IMR-90 (cell line): Measurements from ENCODE around the gene APLF. TPM values are rescaled to one million over a fixed set of nuclear protein-coding genes. Genes with fewer than 3 reads are reported as not detected.

ENCODE experiments used
- ATAC-seq: fragments of 200-7000 bp; cut with Tn5 transposase; 2 replicates; pipeline ENCODE4 v1.9.1; 2020; ENCODE audit warnings: low read depth, mild to moderate bottlenecking, moderate library complexity
- BruUV-seq: library from RNA; stranded (reverse); fragments of 400-500 nt; replicated peaks from 2 replicates; lab custom pipeline; 2021; lab: Mats Ljungman, UMichigan
- CTCF ChIA-PET: fragments of 300-600 bp; formaldehyde crosslinking; extraction: SDS; loops from one replicate; lab custom pipeline; 2021; ENCODE audit warnings: antibody characterized with exemption; lab: Yijun Ruan, JAX
- POLR2A ChIA-PET: fragments of 300-600 bp; sonication (Branson Sonifier 250); formaldehyde crosslinking; loops from one replicate; lab custom pipeline; 2022; ENCODE audit warnings: antibody characterized with exemption; ENCODE audit not compliant: unreplicated experiment; lab: Charles Lee
- DNase-seq: peaks from one replicate; pipeline ENCODE4 v3.0.0; 2013
- H2AFZ ChIP-seq: replicated peaks from 2 replicates; pipeline ENCODE3; 2013; ENCODE audit warnings: low read length, mild to moderate bottlenecking; ENCODE audit not compliant: poor library complexity
- H2AK5ac ChIP-seq: 2 replicates; pipeline ENCODE4 v1.6.1; 2013; ENCODE audit warnings: low read depth, low read length, inconsistent platforms
- H2AK9ac ChIP-seq: replicated peaks from 2 replicates; pipeline ENCODE3; 2013; ENCODE audit warnings: mild to moderate bottlenecking, low read depth, low read length, moderate library complexity; ENCODE audit not compliant: poor library complexity
- H2BK120ac ChIP-seq: 2 replicates; pipeline ENCODE4 v1.6.1; 2013; ENCODE audit warnings: low read depth, low read length, inconsistent platforms
- H2BK15ac ChIP-seq: 3 replicates; pipeline ENCODE4 v1.6.1; 2013; ENCODE audit warnings: low read depth, low read length, inconsistent platforms
- H2BK20ac ChIP-seq: 2 replicates; pipeline ENCODE4 v1.6.1; 2013; ENCODE audit warnings: low read depth, mild to moderate bottlenecking, inconsistent platforms, low read length, moderate library complexity
- H2BK5ac ChIP-seq: 2 replicates; pipeline ENCODE4 v1.6.1; 2013; ENCODE audit warnings: mild to moderate bottlenecking, low read depth, low read length, inconsistent platforms; ENCODE audit not compliant: poor library complexity, severe bottlenecking
- H3K14ac ChIP-seq: replicated peaks from 2 replicates; pipeline ENCODE4 v1.6.1; 2013; ENCODE audit warnings: low read depth, low read length, inconsistent platforms
- H3K18ac ChIP-seq: 2 replicates; pipeline ENCODE4 v1.6.1; 2013; ENCODE audit warnings: low read depth, low read length, control low read depth
- H3K23ac ChIP-seq: 2 replicates; pipeline ENCODE4 v1.6.1; 2013; ENCODE audit warnings: low read depth, low read length, inconsistent platforms
- H3K27ac ChIP-seq: 2 replicates; pipeline ENCODE4 v1.5.1; 2013; ENCODE audit warnings: mild to moderate bottlenecking, control low read depth, low read length; ENCODE audit not compliant: insufficient read depth
- H3K27me3 ChIP-seq: 2 replicates; pipeline ENCODE4 v1.6.1; 2013; ENCODE audit warnings: low read length; ENCODE audit not compliant: control insufficient read depth, insufficient read depth
- H3K36me3 ChIP-seq: 2 replicates; pipeline ENCODE4 v1.6.1; 2013; ENCODE audit warnings: low read length, mixed read lengths; ENCODE audit not compliant: control insufficient read depth, insufficient read depth
- H3K4ac ChIP-seq: 2 replicates; pipeline ENCODE4 v1.6.1; 2013; ENCODE audit warnings: low read depth, low read length, inconsistent platforms
- H3K4me1 ChIP-seq: 2 replicates; pipeline ENCODE4 v1.6.1; 2013; ENCODE audit warnings: low read length, mixed read lengths; ENCODE audit not compliant: control insufficient read depth, insufficient read depth
- H3K4me2 ChIP-seq: 2 replicates; pipeline ENCODE4 v1.6.1; 2013; ENCODE audit warnings: low read depth, mild to moderate bottlenecking, control low read depth, low read length, moderate library complexity
- H3K4me3 ChIP-seq: 2 replicates; pipeline ENCODE4 v1.5.1; 2013; ENCODE audit warnings: low read depth, mild to moderate bottlenecking, control low read depth, low read length, moderate library complexity; ENCODE audit not compliant: insufficient read depth
- H3K56ac ChIP-seq: 2 replicates; pipeline ENCODE4 v1.6.1; 2013; ENCODE audit warnings: low read length, inconsistent platforms; ENCODE audit not compliant: insufficient read depth; ENCODE audit errors: extremely low read depth
- H3K79me1 ChIP-seq, 2 experiments: 2 replicates each; pipeline ENCODE4 v1.6.1; 2013; ENCODE audit warnings: low read length in 2 of 2, inconsistent platforms in 1 of 2, low read depth in 1 of 2
- H3K9ac ChIP-seq: 2 replicates; pipeline ENCODE4 v1.6.1; 2013; ENCODE audit warnings: low read depth, low read length, control low read depth
- H3K9me1 ChIP-seq: 2 replicates; pipeline ENCODE4 v1.6.1; 2013; ENCODE audit warnings: low read length, inconsistent platforms; ENCODE audit not compliant: insufficient read depth
- H3K9me3 ChIP-seq: 2 replicates; pipeline ENCODE4 v1.6.1; 2013; ENCODE audit warnings: low read length; ENCODE audit not compliant: control insufficient read depth, insufficient read depth
- H4K20me1 ChIP-seq: 2 replicates; pipeline ENCODE4 v1.6.1; 2013; ENCODE audit warnings: low read length, inconsistent platforms; ENCODE audit not compliant: insufficient read depth
- H4K5ac ChIP-seq: 2 replicates; pipeline ENCODE4 v1.6.1; 2013; ENCODE audit warnings: mild to moderate bottlenecking, low read depth, low read length, control low read depth
- H4K8ac ChIP-seq, 2 experiments: 2 replicates each; pipeline ENCODE4 v1.6.1; 2013; ENCODE audit warnings: low read depth in 2 of 2, low read length in 2 of 2, control low read depth in 1 of 2, inconsistent platforms in 1 of 2
- H4K91ac ChIP-seq: 2 replicates; pipeline ENCODE4 v1.6.1; 2013; ENCODE audit warnings: low read depth, low read length, inconsistent platforms; ENCODE audit not compliant: insufficient read depth
- CEBPB ChIP-seq: IDR thresholded peaks from 2 replicates; pipeline ENCODE4 v1.6.1; 2012; ENCODE audit warnings: low read depth, low read length, improper control_type of control experiment
- NFE2L2 ChIP-seq: fragments of 150-350 bp; IDR thresholded peaks from 2 replicates; pipeline ENCODE4 v1.6.1; 2016; ENCODE audit warnings: low read depth, mild to moderate bottlenecking, low read length
- RAD21 ChIP-seq: IDR thresholded peaks from 2 replicates; pipeline ENCODE4 v1.6.1; 2012; ENCODE audit warnings: low read length, improper control_type of control experiment
- WGBS, 2 experiments: methylation state at CpG; one replicate each; pipeline versions ENCODE4 v1.1.5 to v1.1.7; 2013; ENCODE audit warnings: missing lambda C conversion rate in 2 of 2; ENCODE audit not compliant: insufficient read length in 1 of 2; ENCODE audit errors: extremely low coverage in 2 of 2; 5-methylcytosine and 5-hydroxymethylcytosine counted together
- dilution Hi-C: fragments of 300-500 bp; cut with HindIII; formaldehyde crosslinking; loops from one replicate; pipeline ENCODE4 v1.14.3; 2018; ENCODE audit warnings: low sequenced_read_pairs; ENCODE audit not compliant: unreplicated experiment
- in situ Hi-C: fragments of 300-500 bp; cut with MboI; formaldehyde crosslinking; loops from 3 replicates; pipeline ENCODE4 v1.14.3; 2019; ENCODE audit warnings: low sequenced_read_pairs, inconsistent platforms, mixed read lengths
- intact Hi-C: fragments of 100-400 bp; cut with micrococcal nuclease; formaldehyde crosslinking; loops from 2 replicates; pipeline ENCODE4 v1.10.0; 2022
- polyA plus RNA-seq, 3 experiments: library from polyadenylated mRNA; depleted of rRNA; stranded (reverse); fragments of >200 nt; gene quantifications; 2 replicates each; pipeline ENCODE4 v1.2.3, GENCODE V29; 2012; ENCODE audit warnings: low replicate concordance in 1 of 3
- total RNA-seq: library from RNA; depleted of rRNA; stranded (reverse); fragments of >200 nt; gene quantifications from 2 replicates; pipeline ENCODE4 v1.2.3, GENCODE V29; 2012
- TF ChIP-seq, protein P1 (sequence below): conservative IDR thresholded peaks from 2 replicates; pipeline ENCODE4 v1.5.1; 2012; ENCODE audit warnings: mild to moderate bottlenecking, low read depth, low read length, improper control_type of control experiment

Gene APLF
- total and polyA plus RNA-seq, 2 of the 4 experiments (the other 2 are of a cell fraction): 1.5 to 2.3 TPM

DNA sequence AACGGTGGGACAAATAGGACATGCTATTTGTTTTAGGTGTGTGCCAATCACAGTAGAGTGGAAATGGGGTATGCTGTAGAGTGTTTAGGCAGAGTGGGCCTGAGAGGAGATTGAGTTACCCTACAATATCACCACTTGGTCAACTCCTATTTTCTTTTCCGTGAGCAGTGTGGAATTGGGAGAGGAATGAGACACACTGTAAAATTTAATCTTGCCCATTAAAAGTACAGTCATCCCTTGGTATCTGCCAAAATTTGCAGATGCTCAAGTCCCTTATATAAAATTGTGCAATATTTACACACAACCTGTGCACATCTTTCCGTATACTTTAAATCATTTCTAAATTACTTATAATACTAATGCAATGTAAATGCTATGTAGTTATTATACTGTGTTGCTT is 12.7 kb upstream of the APLF start:
- dilution Hi-C loops: no loop called here
- CTCF ChIA-PET: no interaction called here

More for the DNA sequence above, 12.7 kb upstream of the APLF start:
- in situ Hi-C loops: no loop called here
- Histone ChIP-seq H3K36me3 (no peaks in the 10 kb centered on the region), H3K27me3 (no peaks in the 10 kb centered on the region; the same call in 1 of the 2 replicates), H4K8ac (no peak overlapping the region), H3K9ac (no peak overlapping the region), H3K9me1 (peaks cover 4% of the 10 kb centered on the region; the same call in 1 of the 2 replicates), H3K56ac (no peak overlapping the region), H3K14ac (no peak overlapping the region), H4K20me1 (no peaks in the 10 kb centered on the region), H2BK5ac (no peak overlapping the region), H2BK120ac (no peak overlapping the region), H2AFZ (no peak overlapping the region), H3K4me2 (no peak overlapping the region), H3K27ac (no peak overlapping the region), H3K18ac (no peak overlapping the region), H3K4ac (no peak overlapping the region), H3K79me1 (no peaks in the 10 kb centered on the region), H2AK5ac (no peak overlapping the region), H3K4me3 (no peak overlapping the region), H4K91ac (no peak overlapping the region), H2BK15ac (no peak overlapping the region), H2BK20ac (no peak overlapping the region), H4K5ac (no peak overlapping the region), H3K23ac (no peak overlapping the region), H3K4me1 (no peaks in the 10 kb centered on the region), H2AK9ac (no peak overlapping the region), H3K9me3 (no peaks in the 10 kb centered on the region)
- POLR2A ChIA-PET: no interaction called here
- no CpG with 5 or more reads among the region's 3 CpGs for WGBS, 2 experiments
- TF ChIP-seq CEBPB (peak; percentile 44; the same call in 1 of the 2 replicates), NFE2L2 (no peak), RAD21 (no peak)
- TF ChIP-seq, protein P1, sequence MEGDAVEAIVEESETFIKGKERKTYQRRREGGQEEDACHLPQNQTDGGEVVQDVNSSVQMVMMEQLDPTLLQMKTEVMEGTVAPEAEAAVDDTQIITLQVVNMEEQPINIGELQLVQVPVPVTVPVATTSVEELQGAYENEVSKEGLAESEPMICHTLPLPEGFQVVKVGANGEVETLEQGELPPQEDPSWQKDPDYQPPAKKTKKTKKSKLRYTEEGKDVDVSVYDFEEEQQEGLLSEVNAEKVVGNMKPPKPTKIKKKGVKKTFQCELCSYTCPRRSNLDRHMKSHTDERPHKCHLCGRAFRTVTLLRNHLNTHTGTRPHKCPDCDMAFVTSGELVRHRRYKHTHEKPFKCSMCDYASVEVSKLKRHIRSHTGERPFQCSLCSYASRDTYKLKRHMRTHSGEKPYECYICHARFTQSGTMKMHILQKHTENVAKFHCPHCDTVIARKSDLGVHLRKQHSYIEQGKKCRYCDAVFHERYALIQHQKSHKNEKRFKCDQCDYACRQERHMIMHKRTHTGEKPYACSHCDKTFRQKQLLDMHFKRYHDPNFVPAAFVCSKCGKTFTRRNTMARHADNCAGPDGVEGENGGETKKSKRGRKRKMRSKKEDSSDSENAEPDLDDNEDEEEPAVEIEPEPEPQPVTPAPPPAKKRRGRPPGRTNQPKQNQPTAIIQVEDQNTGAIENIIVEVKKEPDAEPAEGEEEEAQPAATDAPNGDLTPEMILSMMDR: no peak
- ATAC-seq: no peak
- no TSS peak for BruUV-seq
- DNase-seq: no peak
- intact Hi-C loops: no loop called here
